NCI-H2196 treated with DMSO at 0.1 percent for 48 hours (cell line): ENCODE results near the gene DBF4B.

ENCODE experiments used
- DNase-seq: peaks from one replicate; lab custom pipeline; 2025; ENCODE audit not compliant: unreplicated experiment; lab: John Stamatoyannopoulos, UW

DBF4B gene

DNA sequence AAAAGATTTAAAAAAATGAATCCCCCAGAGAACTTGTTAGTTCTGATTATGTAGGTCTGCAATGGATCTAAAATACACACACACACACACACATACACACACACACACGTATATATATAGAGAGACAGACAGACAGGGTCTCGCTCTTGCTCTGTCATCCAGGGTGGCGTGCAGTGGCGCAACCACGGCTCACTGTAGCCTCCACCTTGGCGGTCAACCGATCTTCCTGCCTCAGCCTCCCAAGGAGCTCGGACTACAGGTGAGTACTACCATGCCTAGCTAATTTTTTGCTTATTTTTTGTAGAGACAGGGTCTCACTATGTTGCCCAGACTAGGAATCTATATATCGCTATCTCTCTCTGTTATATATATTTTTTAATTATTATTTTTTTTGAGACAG is 88.3 kb downstream of the DBF4B start:
- no peak for DNase-seq

DNA sequence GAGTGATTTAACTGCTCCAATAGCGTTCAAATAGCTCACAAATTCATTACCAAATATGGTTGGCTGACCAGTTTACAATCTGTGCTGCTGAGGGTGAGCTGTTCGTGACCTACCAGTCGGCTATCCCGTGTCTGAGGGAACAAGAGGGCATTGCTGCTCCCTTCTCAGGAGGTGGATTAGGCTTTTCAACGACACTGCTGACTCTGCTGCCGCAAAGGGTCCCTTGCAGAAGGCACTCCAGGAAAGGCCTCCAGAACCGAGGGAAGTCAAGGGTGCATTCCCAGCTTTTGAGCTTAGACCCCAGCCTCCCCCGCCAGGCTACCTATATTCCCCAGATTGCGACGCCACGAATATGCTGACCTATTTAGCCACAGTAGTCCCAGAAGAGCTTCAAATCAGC is 89.3 kb downstream of the DBF4B start:
- DNase-seq, result no peak

DNA sequence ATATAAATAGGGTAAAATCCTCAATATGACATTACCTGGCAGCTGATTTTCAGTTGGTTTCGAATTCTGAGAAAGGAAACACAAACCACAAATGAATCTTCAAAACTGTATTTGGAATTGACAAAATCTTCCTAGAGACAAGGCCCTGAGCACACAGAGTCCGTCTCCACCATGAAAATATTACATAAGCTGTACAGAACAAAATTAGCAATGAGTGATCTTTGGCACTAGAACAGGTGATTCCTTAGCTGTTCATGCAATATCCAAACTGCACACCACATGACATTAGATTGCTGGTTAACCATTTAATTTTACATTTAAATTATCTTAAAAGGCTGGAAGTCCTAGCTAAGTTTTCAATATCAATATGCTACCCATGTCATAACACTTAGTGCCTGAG is 89.9 kb downstream of the DBF4B start:
- DNase-seq, result no peak
